HG03097 (cell line): ENCODE results near the gene ADSS2.
"Not testable (repeated sequence)": the region's sequence is repeated elsewhere in the genome, so short reads cannot be mapped to it uniquely, and the experiment has no call there.

Source experiments
- ATAC-seq: cut with Tn5 transposase; IDR thresholded peaks from one replicate; pipeline ENCODE4 v1.9.1; 2021; ENCODE audit not compliant: unreplicated experiment, low FRiP score

ADSS2 gene

GRCh38 chr1:244403431-244403830 is 48.3 kb downstream of the ADSS2 start:
- ATAC-seq, result no peak

DNA sequence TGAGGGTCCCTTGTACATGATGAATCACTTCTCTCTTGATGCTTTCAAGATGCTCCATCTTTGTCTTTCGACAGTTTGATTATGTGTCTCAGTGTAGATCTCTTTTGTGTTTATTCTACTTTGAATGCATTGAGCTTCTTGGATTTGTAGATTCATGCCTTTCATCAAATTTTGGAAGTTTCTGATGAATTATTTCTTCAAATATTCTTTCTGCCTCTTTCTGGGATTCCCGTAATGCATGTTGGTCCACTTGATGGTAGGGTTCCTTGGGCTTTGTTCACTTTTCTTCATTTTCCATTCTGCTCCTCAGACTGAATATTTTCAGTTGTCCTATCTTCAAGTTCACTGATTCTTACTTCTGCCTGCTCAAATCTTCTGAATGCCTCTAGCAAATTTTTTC is 50.7 kb downstream of the ADSS2 start:
- ATAC-seq, result no peak

DNA sequence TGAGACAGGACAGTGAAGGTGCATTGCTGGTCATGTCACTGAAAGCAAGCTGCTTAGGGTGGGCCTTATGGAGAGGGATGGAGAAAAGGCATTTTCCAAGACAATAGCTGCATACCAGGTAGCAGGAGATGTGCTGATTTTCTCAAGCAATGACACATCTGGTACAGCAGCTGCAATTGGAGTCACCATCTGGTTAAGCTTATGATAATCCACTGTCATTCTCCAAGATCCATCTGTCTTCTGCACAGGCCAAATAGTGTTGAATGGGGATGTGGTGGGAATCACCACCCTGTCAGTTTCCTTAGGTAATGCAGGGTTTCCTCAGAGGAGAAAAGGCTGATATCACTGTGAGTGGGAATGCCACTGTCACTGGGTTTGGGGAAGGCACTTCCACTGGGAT is 54.6 kb downstream of the ADSS2 start:
- no peak for ATAC-seq

- no peak for ATAC-seq
Measured at GRCh38 chr1:244395965-244396364, 55.7 kb downstream of the ADSS2 start.

DNA sequence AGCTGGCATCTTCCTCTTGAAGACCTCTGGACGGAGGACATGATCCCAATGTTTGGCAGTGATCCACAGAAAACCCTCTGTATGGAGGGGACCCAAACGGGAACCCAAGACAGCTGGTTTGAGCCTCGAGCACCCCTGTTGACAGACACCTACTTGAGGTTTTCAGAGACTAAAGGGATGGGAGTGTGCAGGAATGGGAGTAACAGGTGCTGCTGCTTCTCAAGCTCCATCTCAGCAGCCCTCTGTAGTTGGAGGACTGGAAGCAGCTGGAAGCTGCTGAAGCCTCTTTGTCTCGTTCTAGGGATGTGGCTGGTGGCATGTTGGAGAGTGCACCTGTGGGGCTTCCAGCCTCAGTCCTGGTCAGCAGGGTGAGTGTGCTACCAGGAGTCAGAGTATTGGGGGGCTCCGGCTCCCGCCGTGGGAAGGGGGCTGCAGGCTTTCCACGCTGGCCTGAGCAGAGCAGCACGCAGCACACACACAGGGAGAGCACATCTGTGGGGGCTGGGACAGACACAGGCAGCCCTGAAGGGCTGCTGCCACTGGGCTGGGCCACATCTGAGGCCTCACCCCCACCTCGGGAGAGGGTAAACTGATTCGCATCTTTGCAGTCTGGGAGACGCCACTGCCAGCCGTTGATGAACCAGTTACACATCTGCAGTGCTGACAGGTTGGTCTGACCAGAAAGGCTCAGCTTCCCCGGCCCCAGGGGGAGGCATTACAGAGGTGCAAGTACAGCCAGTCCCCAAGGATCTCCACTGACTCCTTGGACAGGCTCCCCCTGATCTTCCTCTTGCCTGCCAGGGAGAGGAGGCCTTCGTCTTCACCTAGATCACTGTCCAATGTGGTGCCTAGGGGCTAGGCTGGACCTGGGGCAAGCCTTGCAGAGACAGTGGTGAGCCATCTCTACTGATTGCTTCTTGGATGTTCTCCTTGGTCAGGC is 56.6 kb downstream of the ADSS2 start:
- no peak for ATAC-seq

- ATAC-seq, result no peak
Measured at GRCh38 chr1:244394346-244394745, 57.4 kb downstream of the ADSS2 start.

DNA sequence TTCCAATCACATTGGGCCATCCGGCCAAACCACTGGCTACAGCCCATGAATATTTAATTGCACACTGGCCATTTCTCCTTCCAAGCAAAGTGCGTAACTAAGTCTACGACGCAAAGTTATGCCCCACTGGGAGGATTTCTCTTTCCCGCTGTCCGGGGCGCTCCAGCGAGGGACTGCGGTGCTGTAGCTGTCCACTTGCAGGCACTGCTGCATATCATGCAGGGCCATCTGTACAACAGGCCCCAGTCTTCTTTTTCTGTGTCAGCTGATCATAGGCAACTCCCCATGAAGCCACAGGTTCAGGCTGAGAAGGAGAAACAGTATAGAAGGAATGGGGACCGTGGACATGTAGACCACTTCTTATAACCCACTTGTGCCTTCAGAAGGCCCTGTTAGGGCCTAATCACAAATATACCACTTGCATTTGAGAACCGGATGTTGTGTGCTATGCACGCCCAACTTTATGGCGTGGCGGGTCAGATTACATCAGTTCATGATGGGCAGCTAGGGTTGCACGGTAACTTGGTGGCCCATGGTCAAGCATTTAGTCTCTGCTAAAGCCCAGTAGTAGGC is 58.0 kb downstream of the ADSS2 start:
- ATAC-seq, result no peak

DNA sequence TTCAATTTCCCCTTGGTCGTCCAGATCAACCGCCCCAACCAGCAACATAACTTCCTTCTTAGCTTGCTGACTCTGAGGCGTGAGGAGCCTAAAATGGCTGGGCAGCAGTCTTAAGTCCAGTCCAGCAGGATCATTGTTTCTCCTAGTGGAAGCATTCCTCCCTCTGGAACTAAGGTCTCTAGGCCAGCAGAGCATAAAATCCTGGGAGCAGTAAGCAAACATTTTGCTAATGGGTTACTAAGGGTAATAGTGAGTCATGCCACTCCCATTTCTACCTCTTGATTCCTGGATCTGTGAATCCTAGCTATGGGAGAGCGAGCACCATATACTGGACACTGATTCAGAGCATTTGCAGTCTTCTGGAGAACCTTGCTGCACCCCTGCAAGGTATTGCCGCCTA is 59.9 kb downstream of the ADSS2 start:
- no peak for ATAC-seq

DNA sequence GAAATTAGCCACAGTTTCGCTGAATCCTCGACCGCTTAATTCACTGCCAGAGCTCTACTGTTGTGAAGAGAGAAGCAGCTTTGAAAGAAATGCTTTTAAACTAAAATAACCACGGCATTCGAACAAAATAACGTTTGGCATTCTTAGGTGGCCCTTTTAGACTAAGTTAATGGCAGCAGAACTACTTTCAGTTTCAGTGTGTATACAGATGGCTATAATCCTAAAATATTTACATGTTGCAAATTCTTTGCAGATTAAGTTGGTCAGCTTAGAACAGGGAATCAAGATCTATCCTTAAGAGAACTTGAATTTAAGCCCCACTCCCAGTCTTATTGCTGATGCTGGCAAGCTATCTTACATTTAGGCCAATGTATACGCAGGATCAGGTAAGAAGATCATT is 62.7 kb downstream of the ADSS2 start:
- ATAC-seq, result no peak

DNA sequence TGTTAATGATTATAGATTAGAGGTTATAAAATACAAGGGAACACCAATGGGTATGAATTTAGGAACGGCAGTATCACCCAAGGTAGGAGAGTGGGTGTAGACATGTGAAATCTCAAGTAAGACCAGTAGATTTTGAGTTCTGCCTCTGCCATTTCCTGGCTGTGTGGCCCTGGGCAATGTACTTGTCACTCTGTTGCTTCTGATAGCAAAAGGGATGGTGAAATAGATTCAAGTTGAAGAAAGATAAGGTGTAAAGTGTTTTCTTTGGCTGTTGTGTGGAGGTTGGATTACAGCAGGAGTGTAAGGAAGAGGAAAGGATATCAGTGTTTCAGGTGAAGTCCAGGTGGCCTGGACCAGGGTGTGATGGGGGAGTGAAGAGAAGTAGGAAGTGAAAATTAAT is 64.3 kb downstream of the ADSS2 start:
- ATAC-seq, result no peak

DNA sequence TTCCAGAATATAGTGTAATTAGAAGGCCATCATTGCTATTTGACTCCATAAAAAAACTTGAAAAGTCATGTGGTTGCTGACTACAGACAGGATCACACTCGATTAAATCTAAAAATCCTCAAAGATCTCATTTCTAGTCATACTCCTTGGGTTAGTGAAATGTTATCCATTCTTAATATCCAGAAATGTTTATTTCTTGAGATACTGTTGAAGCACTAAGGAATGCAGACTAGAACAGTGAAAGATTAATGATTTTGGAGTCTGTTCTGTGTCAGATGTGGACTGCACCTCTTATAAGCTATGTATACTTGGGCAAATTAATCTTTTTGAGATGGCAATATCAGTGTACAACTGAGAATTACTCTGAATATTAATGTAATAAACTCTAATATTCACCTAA is 65.1 kb downstream of the ADSS2 start:
- ATAC-seq, result no peak

DNA sequence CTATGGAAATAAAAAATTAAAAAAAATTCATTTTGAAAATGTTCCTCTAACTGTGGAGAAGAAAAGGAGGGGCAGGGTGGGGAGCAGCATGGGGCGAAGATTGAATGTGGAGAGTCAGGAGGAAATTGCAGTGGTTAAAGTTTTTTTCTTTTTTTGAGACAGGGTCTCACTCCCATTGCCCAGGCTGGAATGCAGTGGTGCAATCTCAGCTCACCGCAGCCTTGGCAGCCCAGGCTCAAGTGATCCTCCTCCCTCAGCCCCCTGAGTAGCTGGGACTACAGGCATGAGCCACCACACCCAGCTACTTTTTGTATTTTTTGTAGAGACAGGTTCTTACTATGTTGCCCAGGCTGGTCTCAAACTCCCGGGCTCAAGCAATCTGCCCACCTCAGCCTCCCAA is 67.6 kb downstream of the ADSS2 start:
- ATAC-seq, result no peak

GRCh38 chr1:244383278-244383884 is 68.3 kb downstream of the ADSS2 start:
- ATAC-seq, result no peak

DNA sequence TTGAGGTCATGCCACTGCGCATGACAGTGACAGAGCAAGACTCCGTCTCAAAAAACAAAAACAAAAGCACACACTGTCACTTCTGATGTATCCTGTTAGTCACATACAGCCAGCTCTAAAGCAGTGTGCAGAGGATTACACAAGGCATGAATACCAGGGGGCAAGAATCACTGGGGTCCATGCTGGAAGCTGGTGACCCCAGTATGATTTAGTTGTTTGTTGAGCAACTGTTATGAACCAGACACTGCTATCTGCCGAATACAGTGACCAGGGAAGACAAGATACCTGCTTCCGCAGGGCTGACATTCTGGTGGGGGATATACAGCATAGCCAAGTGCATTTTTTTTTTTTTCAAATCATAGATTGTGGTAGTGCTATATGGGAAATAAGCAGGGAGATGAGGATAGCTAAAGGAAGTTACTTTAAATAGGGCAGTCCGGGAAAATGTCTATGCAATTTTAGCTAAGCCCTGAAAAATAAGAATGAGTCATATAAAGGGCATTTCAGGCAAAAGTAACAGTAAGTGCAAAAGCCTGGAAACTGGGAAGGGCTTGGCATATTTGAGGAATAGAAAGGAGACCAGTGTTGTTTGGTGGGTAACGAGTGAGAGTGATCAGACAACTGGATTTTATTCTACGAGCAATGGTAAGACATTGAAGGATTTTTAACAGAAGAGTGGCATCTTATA is 69.7 kb downstream of the ADSS2 start:
- no peak for ATAC-seq

DNA sequence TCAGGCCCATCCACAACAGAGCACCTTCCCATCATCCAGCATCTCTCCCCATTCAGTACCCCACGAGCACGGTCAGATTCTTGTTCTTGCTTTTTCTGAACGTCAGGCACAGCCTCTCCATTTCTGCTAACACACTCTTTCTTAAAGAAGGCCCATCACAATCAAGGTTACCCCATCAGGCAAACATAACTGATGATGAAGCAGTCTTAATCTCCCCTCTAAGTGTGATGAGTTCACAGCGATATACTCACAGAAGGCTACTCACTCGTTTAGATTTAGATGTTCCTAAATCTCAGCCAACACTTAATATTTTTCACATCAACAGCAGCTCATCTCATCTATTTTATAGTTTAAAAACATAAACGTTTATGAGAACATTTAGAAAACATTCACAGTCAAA is 75.6 kb downstream of the ADSS2 start:
- ATAC-seq, result no peak

DNA sequence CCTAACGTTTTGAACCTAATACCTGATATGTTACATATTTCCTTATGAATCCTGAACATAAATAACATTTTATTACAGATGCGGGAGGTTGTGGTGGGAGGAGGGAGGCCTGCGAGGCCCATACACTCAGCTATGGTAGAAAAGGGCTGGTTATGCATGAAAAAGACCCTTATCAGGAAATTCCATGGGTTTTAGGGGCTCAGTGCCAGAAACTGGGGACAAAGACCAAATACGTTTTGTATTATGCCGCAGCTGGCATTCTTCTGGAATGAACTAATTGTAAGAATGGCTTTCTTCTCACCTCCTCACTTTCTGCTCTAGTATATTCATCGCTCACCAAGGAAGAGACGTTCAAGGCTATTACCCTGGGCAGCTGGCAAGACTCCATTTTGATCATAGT is 76.7 kb downstream of the ADSS2 start:
- ATAC-seq, result no peak

- not testable (repeated sequence) for ATAC-seq
Measured at GRCh38 chr1:244374484-244374883, 77.2 kb downstream of the ADSS2 start.

DNA sequence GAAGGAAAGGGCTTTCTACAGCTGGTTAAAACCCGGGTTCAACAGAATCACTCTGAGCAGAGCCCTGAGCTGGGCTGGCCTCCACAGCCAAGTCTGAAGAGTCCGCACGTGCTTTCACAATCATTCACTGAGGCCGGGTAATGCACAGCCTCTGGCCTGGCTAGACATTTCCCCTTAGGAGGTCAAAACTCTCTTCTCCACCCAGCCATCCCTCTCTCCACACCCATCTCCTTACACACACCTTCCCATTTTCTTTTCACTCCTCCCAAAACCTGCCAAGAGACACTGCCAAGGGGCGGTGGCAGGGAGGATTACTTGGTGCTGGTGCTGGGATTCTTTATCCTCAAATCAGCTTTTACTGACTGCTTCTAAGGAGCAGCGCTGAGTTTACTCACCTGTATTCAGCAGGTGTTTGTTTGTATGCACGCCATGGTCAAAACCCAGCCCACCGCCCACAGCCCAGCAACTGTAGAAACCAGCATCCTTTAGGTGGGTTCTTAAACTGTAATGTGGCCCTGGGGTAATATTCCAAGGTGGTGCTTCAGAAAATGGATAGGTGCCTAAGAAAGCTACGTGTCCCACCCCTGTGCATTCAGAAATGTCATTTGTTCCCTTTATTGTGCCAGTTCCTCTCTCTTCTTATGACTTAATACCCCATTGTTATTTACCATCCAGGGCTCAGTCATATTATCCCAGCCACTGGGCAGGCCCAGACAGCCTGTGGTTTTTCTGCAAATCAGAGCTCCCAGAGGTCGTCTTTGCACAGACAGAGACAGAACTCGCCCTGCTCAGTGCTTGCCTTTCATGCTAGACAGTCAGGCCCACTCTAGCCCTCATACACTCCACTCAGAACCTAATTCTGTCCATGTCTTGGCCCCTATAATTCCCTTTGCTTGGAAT is 80.2 kb downstream of the ADSS2 start:
- no peak for ATAC-seq

DNA sequence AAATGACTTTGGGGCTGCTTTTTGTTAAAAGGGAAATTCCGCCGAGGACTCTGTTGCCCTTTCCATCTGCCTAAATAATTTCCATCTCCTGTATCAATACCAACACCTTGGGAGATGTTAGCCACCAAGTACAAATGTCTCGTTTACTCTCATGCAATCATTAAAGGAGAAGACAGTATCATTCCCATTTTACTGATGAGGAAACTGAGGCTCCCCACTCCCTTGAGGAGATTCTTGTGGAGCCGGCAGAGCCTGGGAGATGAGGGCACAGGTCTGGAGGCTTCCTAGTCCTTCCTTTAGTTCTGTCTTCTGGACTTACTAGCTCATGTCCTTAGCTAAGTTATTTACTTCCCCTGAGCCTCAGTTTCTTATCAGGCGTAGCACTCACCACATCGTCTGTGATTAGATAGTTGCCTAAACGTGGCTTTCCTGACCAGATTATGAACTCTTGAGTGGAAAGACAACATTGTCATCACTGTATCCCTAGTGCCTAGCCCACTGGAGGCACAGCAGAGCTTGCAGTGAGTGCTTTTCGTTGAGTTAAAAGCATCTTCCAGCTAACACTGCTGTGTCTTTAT is 81.6 kb downstream of the ADSS2 start:
- ATAC-seq, result no peak
